Upper lobe of left lung (tissue), 6 donors: ENCODE measurements around the gene NR0B2. TPM values are rescaled to one million over a fixed set of nuclear protein-coding genes. Genes with fewer than 3 reads are reported as not detected.

Source experiments
- ATAC-seq, 2 donors: fragments of 200-7000 bp; cut with Tn5 transposase; one replicate each; pipeline ENCODE4 v1.9.1; 2022; ENCODE audit warnings: mild to moderate bottlenecking in 2 of 2, moderate library complexity in 2 of 2; ENCODE audit not compliant: low FRiP score in 2 of 2
- DNase-seq, 2 donors: peaks; one replicate each; pipeline ENCODE4 v3.0.0-alpha.2; 2019 to 2020
- H3K27ac ChIP-seq, 4 donors: fragments of 200-600 bp; sonication (generic); one replicate each; pipeline ENCODE4 v1.5.1; 2016 to 2019
- H3K27me3 ChIP-seq, 4 donors: fragments of 200-600 bp; sonication (generic); one replicate each; pipeline ENCODE4 v1.5.1; 2017 to 2019
- H3K36me3 ChIP-seq, 4 donors: fragments of 200-600 bp; sonication (generic); one replicate each; pipeline ENCODE4 v1.5.1; 2016 to 2019
- H3K4me1 ChIP-seq, 4 donors: fragments of 200-600 bp; sonication (generic); one replicate each; pipeline ENCODE4 v1.5.1; 2018 to 2019
- H3K4me3 ChIP-seq, 4 donors: fragments of 200-600 bp; sonication (generic); one replicate each; pipeline ENCODE4 v1.5.1; 2017 to 2019; ENCODE audit warnings: mild to moderate bottlenecking in 2 of 4, moderate library complexity in 1 of 4
- H3K9me3 ChIP-seq, 4 donors: fragments of 200-600 bp; sonication (generic); one replicate each; pipeline ENCODE4 v1.5.1; 2018 to 2019
- EP300 ChIP-seq, 4 donors: sonication (generic); formaldehyde crosslinking; IDR thresholded peaks; one replicate each; pipeline ENCODE4 v1.5.1; 2017; ENCODE audit warnings: antibody characterized with exemption in 4 of 4, control low read depth in 2 of 4
- POLR2A ChIP-seq, 4 donors: fragments of 450-650 bp; IDR thresholded peaks; one replicate each; pipeline ENCODE4 v1.5.1; 2016 to 2017; ENCODE audit warnings: antibody characterized with exemption in 4 of 4, mild to moderate bottlenecking in 2 of 4
- POLR2AphosphoS5 ChIP-seq, 2 donors: sonication (generic); formaldehyde crosslinking; IDR thresholded peaks; one replicate each; pipeline ENCODE4 v1.5.1; 2017; ENCODE audit warnings: antibody characterized with exemption in 2 of 2
- WGBS, 2 donors: methylation state at CpG; one replicate each; pipeline ENCODE4 v1.1.5; 2017 to 2018; 5-methylcytosine and 5-hydroxymethylcytosine counted together
- total RNA-seq, 6 donors: library from RNA; depleted of rRNA in 4 of 6; stranded (reverse); fragments of >200 nt in 4 of 6; gene quantifications; one replicate each; pipeline versions ENCODE4 v1.1.0 to v1.2.1, GENCODE V29; 2016 to 2021
- TF ChIP-seq, protein P1 (sequence below), 6 experiments: fragments of 450-650 bp in 4 of 6; fragments of 200-600 bp in 2 of 6; sonication (generic) in 2 of 6; IDR thresholded peaks; one replicate each; pipeline ENCODE4 v1.5.1; 2016 to 2019; ENCODE audit warnings: antibody characterized with exemption in 6 of 6
- donor health status: DM: no; HTN: no; CAD: no; lungs with moderate emphysema.
- donor health status: DM: no; HTN: yes; CAD: no; lungs with severe emphysema.

The NR0B2 gene
- total RNA-seq, 6 donors from 2014 or later, result 0.89 to 8.8 (median 2.4) TPM; not detected in 1

DNA sequence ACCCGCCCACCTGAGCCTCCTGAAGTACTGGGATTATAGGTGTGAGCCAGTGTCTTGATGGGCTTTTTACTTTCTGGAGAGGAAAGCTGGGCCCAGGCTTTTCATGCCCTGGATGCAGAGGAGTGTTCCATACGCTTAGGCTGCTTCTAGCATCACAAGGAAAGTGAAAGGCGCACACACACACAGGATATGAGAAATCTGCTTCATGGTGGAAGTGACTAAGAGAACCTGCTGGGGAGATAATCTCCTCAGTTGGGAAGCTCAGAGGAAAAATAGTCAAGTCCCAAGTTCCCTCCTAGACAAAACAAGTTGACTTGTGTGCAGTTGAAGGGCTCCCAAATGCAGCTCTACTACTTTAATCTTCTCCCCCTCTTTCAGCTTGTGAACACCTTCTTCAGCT is 9.9 kb upstream of the NR0B2 start:
- H3K27ac ChIP-seq, result no peak overlapping the region
- H3K27me3 ChIP-seq, result no peaks in the 10 kb centered on the region
- peaks cover 15 to 51% (median 29%) of the 10 kb centered on the region in 4 donors for H3K36me3 ChIP-seq
- peaks cover 17 to 23% (median 22%) of the 10 kb centered on the region in 4 donors for H3K4me1 ChIP-seq
- DNase-seq (no peak), ATAC-seq (no peak)
- H3K9me3 ChIP-seq, result no peaks in the 10 kb centered on the region
- 93 to 100% methylated on average over 3 of the region's 3 CpGs for WGBS, 2 donors
- no peak for TF ChIP-seq POLR2AphosphoS5 (IDR thresholded peaks at IDR 0.05)
- TF ChIP-seq, protein P1, sequence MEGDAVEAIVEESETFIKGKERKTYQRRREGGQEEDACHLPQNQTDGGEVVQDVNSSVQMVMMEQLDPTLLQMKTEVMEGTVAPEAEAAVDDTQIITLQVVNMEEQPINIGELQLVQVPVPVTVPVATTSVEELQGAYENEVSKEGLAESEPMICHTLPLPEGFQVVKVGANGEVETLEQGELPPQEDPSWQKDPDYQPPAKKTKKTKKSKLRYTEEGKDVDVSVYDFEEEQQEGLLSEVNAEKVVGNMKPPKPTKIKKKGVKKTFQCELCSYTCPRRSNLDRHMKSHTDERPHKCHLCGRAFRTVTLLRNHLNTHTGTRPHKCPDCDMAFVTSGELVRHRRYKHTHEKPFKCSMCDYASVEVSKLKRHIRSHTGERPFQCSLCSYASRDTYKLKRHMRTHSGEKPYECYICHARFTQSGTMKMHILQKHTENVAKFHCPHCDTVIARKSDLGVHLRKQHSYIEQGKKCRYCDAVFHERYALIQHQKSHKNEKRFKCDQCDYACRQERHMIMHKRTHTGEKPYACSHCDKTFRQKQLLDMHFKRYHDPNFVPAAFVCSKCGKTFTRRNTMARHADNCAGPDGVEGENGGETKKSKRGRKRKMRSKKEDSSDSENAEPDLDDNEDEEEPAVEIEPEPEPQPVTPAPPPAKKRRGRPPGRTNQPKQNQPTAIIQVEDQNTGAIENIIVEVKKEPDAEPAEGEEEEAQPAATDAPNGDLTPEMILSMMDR (IDR thresholded peaks at IDR 0.05), result no peak
- no peak for TF ChIP-seq POLR2A (IDR thresholded peaks at IDR 0.05)
- TF ChIP-seq EP300 (IDR thresholded peaks at IDR 0.05), result no peak
- no peak overlapping the region for H3K4me3 ChIP-seq

DNA sequence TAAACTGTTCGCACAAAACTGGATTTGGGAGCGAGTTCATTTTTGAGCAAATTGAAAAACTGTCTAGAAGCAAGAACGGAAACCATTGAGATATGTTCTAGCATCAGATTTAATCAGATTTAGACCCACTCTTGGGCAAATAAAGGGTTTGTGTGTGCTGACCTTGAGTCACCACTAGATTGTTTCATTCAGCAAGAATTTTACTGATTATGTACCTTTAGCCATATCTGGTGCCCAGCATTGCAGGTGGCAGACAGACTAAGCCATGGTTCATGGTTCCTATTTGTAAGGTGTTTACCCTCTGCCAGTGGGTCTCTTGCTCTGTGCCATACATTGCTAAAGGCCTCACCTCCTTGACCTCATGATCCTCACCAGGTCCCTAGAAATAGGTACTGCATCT is 9.1 kb upstream of the NR0B2 start:
- 89 to 94% methylated on average over 3 of the region's 3 CpGs for WGBS, 2 donors

DNA sequence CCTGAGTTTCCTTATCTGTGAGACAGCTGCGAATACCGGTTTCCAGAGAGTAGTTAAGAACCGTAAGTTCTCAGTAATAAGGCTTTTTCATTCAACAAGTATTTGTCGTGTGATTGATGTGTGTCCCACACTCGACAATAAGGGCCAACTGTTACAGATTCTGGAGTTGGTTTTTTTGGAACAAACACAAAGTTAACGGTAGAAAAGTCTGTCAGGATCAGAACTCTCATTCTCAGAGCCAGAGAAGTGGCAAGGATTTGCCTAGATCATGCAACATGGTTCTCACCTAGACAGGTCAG is 8.6 kb upstream of the NR0B2 start:
- Histone ChIP-seq H3K36me3 (peaks cover 15 to 38% (median 26%) of the 10 kb centered on the region in 4 donors), H3K4me1 (peaks cover 17 to 23% (median 22%) of the 10 kb centered on the region in 4 donors), H3K9me3 (no peaks in the 10 kb centered on the region), H3K27ac (peak overlapping the region in 2 of 4 donors; percentile 88 to 94), H3K27me3 (no peaks in the 10 kb centered on the region), H3K4me3 (peak overlapping the region in 3 of 4 donors; percentile 86 to 99 (median 96))
- ATAC-seq, result no peak
- TF ChIP-seq EP300 (IDR thresholded peaks at IDR 0.05) (no peak), POLR2A (IDR thresholded peaks at IDR 0.05) (no peak), POLR2AphosphoS5 (IDR thresholded peaks at IDR 0.05) (no peak)
- TF ChIP-seq, protein P1 (IDR thresholded peaks at IDR 0.05), result no peak
- DNase-seq, result no peak
- 24 to 29% methylated on average over 6 of the region's 6 CpGs for WGBS, 2 donors

More for the DNA sequence above, 9.1 kb upstream of the NR0B2 start:
- TF ChIP-seq POLR2AphosphoS5 (IDR thresholded peaks at IDR 0.05) (no peak), EP300 (IDR thresholded peaks at IDR 0.05) (no peak), POLR2A (IDR thresholded peaks at IDR 0.05) (no peak)
- TF ChIP-seq, protein P1 (IDR thresholded peaks at IDR 0.05), result no peak
- Histone ChIP-seq H3K36me3 (peaks cover 15 to 43% (median 27%) of the 10 kb centered on the region in 4 donors), H3K27ac (no peak overlapping the region), H3K4me3 (peak overlapping the region in 2 of 4 donors; percentile 86 to 96), H3K4me1 (peaks cover 17 to 23% (median 22%) of the 10 kb centered on the region in 4 donors), H3K9me3 (no peaks in the 10 kb centered on the region), H3K27me3 (no peaks in the 10 kb centered on the region)
- no peak for ATAC-seq
- DNase-seq, result no peak

DNA sequence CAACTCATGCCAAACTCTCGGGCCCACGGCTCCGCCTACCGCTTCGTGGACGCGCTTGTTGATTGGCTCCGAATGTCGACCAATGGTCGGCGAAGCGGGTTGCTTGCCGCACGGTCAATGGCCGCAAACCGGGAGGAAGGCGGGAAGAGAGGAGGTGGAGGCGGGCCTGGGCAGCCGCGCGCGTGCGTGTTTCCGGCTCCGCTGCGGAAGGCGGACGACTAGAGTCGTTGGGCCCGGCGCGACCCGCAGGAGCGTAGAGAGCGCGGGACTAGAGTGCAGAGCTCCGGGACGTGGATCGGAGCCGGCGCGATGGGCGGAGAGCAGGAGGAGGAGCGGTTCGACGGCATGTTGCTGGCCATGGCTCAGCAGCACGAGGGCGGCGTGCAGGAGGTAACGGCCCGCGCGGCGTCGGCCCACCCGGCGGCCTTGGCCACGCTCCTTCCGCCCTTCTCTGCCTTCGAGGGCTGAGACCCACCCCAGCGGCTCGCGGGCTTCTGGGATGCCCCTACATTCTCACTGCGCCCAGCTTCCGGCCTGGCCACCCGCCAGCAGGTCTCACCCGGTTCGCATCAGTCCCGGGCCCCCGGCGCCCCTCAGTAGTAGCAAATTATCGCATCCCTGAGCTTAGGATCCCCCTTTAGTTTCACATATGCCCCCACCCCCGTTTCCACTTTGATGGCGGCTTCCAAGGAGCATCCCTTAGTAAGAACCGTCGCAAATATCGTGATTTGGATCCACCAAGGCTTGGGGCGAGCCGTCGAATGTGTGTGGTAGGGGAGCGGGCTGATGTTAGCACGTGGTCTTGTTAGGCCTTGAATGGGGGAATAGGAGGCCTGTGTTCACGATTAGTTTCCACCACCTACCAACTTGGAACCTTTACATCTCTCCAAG is 8.0 kb upstream of the NR0B2 start, which contains the start of gene NUDC:
TSS of gene NUDC (plus strand) at position 204 of the 891 bp plus-strand sequence. CDS start at position 310, 106 bp downstream.
- TF ChIP-seq POLR2A (IDR thresholded peaks at IDR 0.05) (peak in 3 of 4 donors; percentile 63 to 93 (median 75)), POLR2AphosphoS5 (IDR thresholded peaks at IDR 0.05) (peak; percentile 91 to 95), EP300 (IDR thresholded peaks at IDR 0.05) (peak in 1 of 4 donors; percentile 14)
- TF ChIP-seq, protein P1 (IDR thresholded peaks at IDR 0.05), result peak in 1 of 6 experiments; percentile 35
- peak within 1 kb of the TSS; percentile 82 to 94 (median 90) for H3K27ac ChIP-seq
- no peaks in the 10 kb centered on the region for H3K27me3 ChIP-seq
- DNase-seq (peak; percentile 98), ATAC-seq (peak; percentile 99)
- H3K4me1 ChIP-seq, result peaks cover 17 to 23% (median 22%) of the 10 kb centered on the region in 4 donors
- H3K4me3 ChIP-seq, result peak within 1 kb of the TSS; percentile 83 to 99 (median 91)
- no peaks in the 10 kb centered on the region for H3K9me3 ChIP-seq
- H3K36me3 ChIP-seq, result peaks cover 15 to 34% (median 25%) of the 10 kb centered on the region in 4 donors
- WGBS, 2 donors, result 0 to 3% methylated on average over 25 to 56 of the region's 83 CpGs
